ENCODE data around the gene DEFB114.

GRCh38 chr6:49911252-49911651 lies 52.7 kb downstream of the DEFB114 start:
- TF ChIP-seq CTCF (IDR thresholded peaks at IDR 0.05) (no peak), EZH2 (IDR thresholded peaks at IDR 0.05; ENCODE audit: borderline replicate concordance, insufficient read depth, low read depth, low read length, poor library complexity, severe bottlenecking) (no peak)
